KMS-11 (cell line): Measurements from ENCODE around the gene TMEM30B.

Experiments
- H2AFZ ChIP-seq: fragments of 200-600 bp; sonication (generic); 2 replicates; pipeline ENCODE4 v1.6.1; 2016; ENCODE audit warnings: antibody characterized with exemption, mixed run types, low read depth
- H3K27ac ChIP-seq: fragments of 200-600 bp; sonication (generic); 2 replicates; pipeline ENCODE4 v1.6.1; 2016; ENCODE audit warnings: mild to moderate bottlenecking, mixed run types
- H3K27me3 ChIP-seq: fragments of 200-600 bp; sonication (generic); 2 replicates; pipeline ENCODE4 v1.6.1; 2017; ENCODE audit warnings: mild to moderate bottlenecking, low read depth, mixed run types, moderate library complexity; ENCODE audit not compliant: insufficient read depth
- H3K36me3 ChIP-seq: fragments of 200-600 bp; sonication (generic); 2 replicates; pipeline ENCODE4 v1.6.1; 2017; ENCODE audit warnings: mild to moderate bottlenecking, mixed run types; ENCODE audit not compliant: insufficient read depth
- H3K4me1 ChIP-seq: fragments of 200-600 bp; sonication (generic); 2 replicates; pipeline ENCODE4 v1.6.1; 2016; ENCODE audit warnings: mild to moderate bottlenecking, low read depth, mixed run types; ENCODE audit not compliant: poor library complexity, severe bottlenecking
- H3K4me2 ChIP-seq: fragments of 200-600 bp; sonication (generic); 2 replicates; pipeline ENCODE4 v1.7.0; 2016; ENCODE audit warnings: mild to moderate bottlenecking, mixed run types
- H3K4me3 ChIP-seq: fragments of 200-600 bp; sonication (generic); IDR thresholded peaks from 2 replicates; pipeline ENCODE4 v1.6.1; 2017; ENCODE audit warnings: low read depth, low read length, mixed read lengths; ENCODE audit not compliant: insufficient read depth
- H3K79me2 ChIP-seq: fragments of 200-600 bp; sonication (generic); 2 replicates; pipeline ENCODE4 v1.6.1; 2016; ENCODE audit warnings: low read depth, mixed run types; ENCODE audit not compliant: insufficient read depth
- H3K9ac ChIP-seq: fragments of 200-600 bp; sonication (generic); 2 replicates; pipeline ENCODE4 v1.6.1; 2016; ENCODE audit warnings: mild to moderate bottlenecking, mixed run types
- H4K20me1 ChIP-seq: fragments of 200-600 bp; sonication (generic); 2 replicates; pipeline ENCODE4 v1.6.1; 2016; ENCODE audit warnings: mild to moderate bottlenecking, mixed run types; ENCODE audit not compliant: insufficient read depth
- TF ChIP-seq, protein P1 (sequence below): fragments of 200-600 bp; sonication (generic); conservative IDR thresholded peaks from 2 replicates; pipeline ENCODE4 v1.6.1; 2017; ENCODE audit warnings: low read depth, mild to moderate bottlenecking, antibody characterized with exemption, low read length, moderate library complexity, mixed read lengths

The TMEM30B gene

DNA sequence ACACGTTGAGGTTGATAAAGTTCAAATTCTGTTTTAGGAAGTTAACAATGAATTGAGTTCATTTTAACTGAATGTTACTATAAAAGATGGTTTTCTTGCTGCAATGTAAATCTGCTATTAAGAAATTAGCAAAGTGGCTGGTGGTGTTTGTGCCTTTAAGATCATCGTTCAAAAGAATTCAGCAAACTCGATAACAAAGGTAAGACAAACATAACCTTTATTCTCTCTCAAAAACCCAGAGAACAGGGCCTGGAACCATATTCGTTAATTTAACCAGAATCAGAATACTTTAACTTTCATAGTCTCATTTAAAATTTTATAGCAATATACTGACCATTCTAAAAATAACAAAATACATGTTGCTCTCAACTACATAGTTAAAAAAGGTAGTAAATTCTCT lies 3.4 kb downstream of the TMEM30B start:
- Histone ChIP-seq H3K4me2 (no peak overlapping the region), H3K9ac (no peak overlapping the region), H3K27ac (no peak overlapping the region), H4K20me1 (no peaks in the 10 kb centered on the region), H3K4me3 (no peak overlapping the region), H3K79me2 (no peaks in the 10 kb centered on the region), H3K36me3 (no peaks in the 10 kb centered on the region), H3K4me1 (no peaks in the 10 kb centered on the region), H2AFZ (no peak overlapping the region), H3K27me3 (no peaks in the 10 kb centered on the region)
- TF ChIP-seq, protein P1, sequence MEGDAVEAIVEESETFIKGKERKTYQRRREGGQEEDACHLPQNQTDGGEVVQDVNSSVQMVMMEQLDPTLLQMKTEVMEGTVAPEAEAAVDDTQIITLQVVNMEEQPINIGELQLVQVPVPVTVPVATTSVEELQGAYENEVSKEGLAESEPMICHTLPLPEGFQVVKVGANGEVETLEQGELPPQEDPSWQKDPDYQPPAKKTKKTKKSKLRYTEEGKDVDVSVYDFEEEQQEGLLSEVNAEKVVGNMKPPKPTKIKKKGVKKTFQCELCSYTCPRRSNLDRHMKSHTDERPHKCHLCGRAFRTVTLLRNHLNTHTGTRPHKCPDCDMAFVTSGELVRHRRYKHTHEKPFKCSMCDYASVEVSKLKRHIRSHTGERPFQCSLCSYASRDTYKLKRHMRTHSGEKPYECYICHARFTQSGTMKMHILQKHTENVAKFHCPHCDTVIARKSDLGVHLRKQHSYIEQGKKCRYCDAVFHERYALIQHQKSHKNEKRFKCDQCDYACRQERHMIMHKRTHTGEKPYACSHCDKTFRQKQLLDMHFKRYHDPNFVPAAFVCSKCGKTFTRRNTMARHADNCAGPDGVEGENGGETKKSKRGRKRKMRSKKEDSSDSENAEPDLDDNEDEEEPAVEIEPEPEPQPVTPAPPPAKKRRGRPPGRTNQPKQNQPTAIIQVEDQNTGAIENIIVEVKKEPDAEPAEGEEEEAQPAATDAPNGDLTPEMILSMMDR = no peak

DNA sequence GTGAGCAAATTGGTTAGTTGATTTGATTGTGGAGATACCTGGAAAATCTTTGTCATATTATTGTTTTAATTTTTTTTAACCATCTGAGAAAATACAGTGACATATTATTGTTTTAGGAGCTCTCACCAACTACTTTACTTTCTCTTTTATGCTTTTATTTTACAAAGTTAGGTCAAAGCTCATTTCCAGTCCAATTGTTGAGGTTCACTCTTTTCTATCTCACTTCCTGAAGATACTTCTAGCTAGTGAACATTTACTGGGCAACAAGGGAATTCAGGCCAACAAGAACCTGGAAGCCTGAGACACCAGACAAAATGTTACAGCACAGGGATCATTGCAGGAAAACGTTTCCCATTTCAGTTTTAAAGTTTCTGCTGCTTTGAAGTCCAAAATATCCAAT lies 3.9 kb downstream of the TMEM30B start:
- Histone ChIP-seq H3K79me2 (no peaks in the 10 kb centered on the region), H3K4me3 (no peak overlapping the region), H4K20me1 (no peaks in the 10 kb centered on the region), H3K27me3 (no peaks in the 10 kb centered on the region), H3K27ac (no peak overlapping the region), H3K4me2 (no peak overlapping the region), H3K9ac (no peak overlapping the region), H3K4me1 (no peaks in the 10 kb centered on the region), H3K36me3 (no peaks in the 10 kb centered on the region), H2AFZ (no peak overlapping the region)
- TF ChIP-seq, protein P1 = no peak

DNA sequence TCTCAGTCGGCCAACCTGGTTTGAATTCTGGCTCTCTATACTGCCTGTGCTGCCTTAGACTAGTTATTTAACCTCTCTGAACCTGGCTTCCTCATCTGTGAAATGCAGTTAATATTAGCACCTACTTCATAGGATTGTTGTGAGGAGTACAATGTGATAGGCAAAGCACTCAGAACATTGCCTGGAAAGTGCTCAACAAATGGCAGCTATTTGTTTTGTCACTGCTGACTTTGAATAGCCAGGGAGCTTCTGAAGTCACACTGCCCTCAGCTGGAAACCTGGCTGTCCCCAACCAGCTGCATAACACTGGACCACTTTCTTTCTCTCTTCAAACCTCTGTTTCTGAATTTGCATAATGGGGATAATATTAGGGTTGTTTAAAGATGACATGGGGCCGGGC lies 9.6 kb downstream of the TMEM30B start:
- Histone ChIP-seq H3K4me2 (no peak overlapping the region), H2AFZ (no peak overlapping the region)

DNA sequence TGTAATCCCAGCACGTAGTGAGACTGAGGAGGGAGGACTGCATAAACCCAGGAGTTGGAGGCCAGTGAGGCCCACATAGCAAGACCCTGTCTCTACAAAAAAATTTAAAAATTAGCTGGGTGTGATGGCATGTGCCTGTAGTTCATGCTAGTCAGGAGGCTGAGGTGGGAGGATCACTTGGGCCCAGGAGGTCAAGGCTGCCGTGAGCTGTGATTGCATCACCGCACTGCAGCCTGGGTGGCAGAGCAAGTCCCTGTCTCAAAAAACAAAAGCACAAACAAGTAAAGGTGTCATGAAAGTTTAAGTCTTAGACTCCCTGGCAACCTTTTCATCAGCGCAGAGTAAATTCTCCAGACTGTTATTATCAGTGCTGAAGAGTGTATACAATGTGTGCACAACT lies 10.4 kb downstream of the TMEM30B start:
- H3K4me3 ChIP-seq = no peak overlapping the region
- no peaks in the 10 kb centered on the region for H4K20me1 ChIP-seq
- no peaks in the 10 kb centered on the region for H3K4me1 ChIP-seq
- H3K27me3 ChIP-seq = no peaks in the 10 kb centered on the region
- no peak overlapping the region for H3K4me2 ChIP-seq
- H3K36me3 ChIP-seq = no peaks in the 10 kb centered on the region
- no peak overlapping the region for H2AFZ ChIP-seq
- H3K9ac ChIP-seq = no peak overlapping the region
- no peaks in the 10 kb centered on the region for H3K79me2 ChIP-seq
- TF ChIP-seq, protein P1 = no peak
- no peak overlapping the region for H3K27ac ChIP-seq

More for the DNA sequence above, 9.6 kb downstream of the TMEM30B start:
- H3K4me1 ChIP-seq = no peaks in the 10 kb centered on the region
- no peak overlapping the region for H3K27ac ChIP-seq
- no peak overlapping the region for H3K9ac ChIP-seq
- TF ChIP-seq, protein P1 = no peak
- no peak overlapping the region for H3K4me3 ChIP-seq
- H4K20me1 ChIP-seq = no peaks in the 10 kb centered on the region
- H3K36me3 ChIP-seq = no peaks in the 10 kb centered on the region
- H3K27me3 ChIP-seq = no peaks in the 10 kb centered on the region
- H3K79me2 ChIP-seq = no peaks in the 10 kb centered on the region
